Measurements from ENCODE around the gene RNF26. TPM values are rescaled to one million over a fixed set of nuclear protein-coding genes. Genes with fewer than 3 reads are reported as not detected.

RNF26 gene
- total RNA-seq, 1 experiment from 2014 or later: 90.6 TPM

GRCh38 chr11:119359365-119360214 is 25.3 kb downstream of the RNF26 start:
- CTCF ChIA-PET: interaction anchor here (1.4 to 6.2 kb wide), 6 partner anchors 11 to 115 kb away, joined by 5 to 95 read pairs (median 18); partner anchors contain the start of gene C1QTNF5
- H3K36me3 Mint-ChIP-seq: peaks cover 22% of the 10 kb centered on the region
- TF ChIP-seq ETV6 (CRISPR knock-in tag; IDR thresholded peaks at IDR 0.05) (no peak), SMAD3 (CRISPR knock-in tag; IDR thresholded peaks at IDR 0.05; ENCODE audit: borderline replicate concordance) (no peak), ZNF138 (CRISPR knock-in tag; conservative IDR thresholded peaks at IDR 0.05) (no peak), OVOL2 (CRISPR knock-in tag; IDR thresholded peaks at IDR 0.05; ENCODE audit: borderline replicate concordance) (no peak), PREB (CRISPR knock-in tag; IDR thresholded peaks at IDR 0.05; ENCODE audit: borderline replicate concordance) (no peak), ZNF121 (CRISPR knock-in tag; IDR thresholded peaks at IDR 0.05) (no peak), ZNF232 (CRISPR knock-in tag; IDR thresholded peaks at IDR 0.05) (no peak), ATF1 (CRISPR knock-in tag; IDR thresholded peaks at IDR 0.05) (no peak), KAT7 (CRISPR knock-in tag; IDR thresholded peaks at IDR 0.05; ENCODE audit: borderline replicate concordance) (no peak), RORB (CRISPR knock-in tag; IDR thresholded peaks at IDR 0.05) (no peak), NFE2L1 (CRISPR knock-in tag; IDR thresholded peaks at IDR 0.05) (no peak), ZNF532 (CRISPR knock-in tag; IDR thresholded peaks at IDR 0.05; ENCODE audit: borderline replicate concordance) (no peak), FOXK1 (CRISPR knock-in tag; IDR thresholded peaks at IDR 0.05) (no peak), SOX15 (CRISPR knock-in tag; IDR thresholded peaks at IDR 0.05) (no peak), TEAD1 (CRISPR knock-in tag; IDR thresholded peaks at IDR 0.05) (no peak), STAT6 (CRISPR knock-in tag; conservative IDR thresholded peaks at IDR 0.05; ENCODE audit: low read depth) (no peak)

More at GRCh38 chr11:119359365-119360214, 25.3 kb downstream of the RNF26 start:
- H3K27ac Mint-ChIP-seq: no peak overlapping the region
- H3K27me3 Mint-ChIP-seq (ENCODE audit: low read depth): peaks cover 38% of the 10 kb centered on the region
- DNase-seq (ENCODE audit: low spot score): no peak
- H3K9me3 Mint-ChIP-seq: no peaks in the 10 kb centered on the region
- POLR2A ChIA-PET: no interaction called here
- ATAC-seq: no peak
- no peak overlapping the region for H3K4me3 Mint-ChIP-seq
- H3K4me1 Mint-ChIP-seq: peaks cover 52% of the 10 kb centered on the region
